ENCODE data around the gene ZKSCAN7. TPM values are rescaled to one million over a fixed set of nuclear protein-coding genes. Genes with fewer than 3 reads are reported as not detected.

The ZKSCAN7 gene
- polyA plus RNA-seq, 1 of the 3 experiments (the other 2 are of a cell fraction): 5.4 TPM

- TF ChIP-seq, protein P1, sequence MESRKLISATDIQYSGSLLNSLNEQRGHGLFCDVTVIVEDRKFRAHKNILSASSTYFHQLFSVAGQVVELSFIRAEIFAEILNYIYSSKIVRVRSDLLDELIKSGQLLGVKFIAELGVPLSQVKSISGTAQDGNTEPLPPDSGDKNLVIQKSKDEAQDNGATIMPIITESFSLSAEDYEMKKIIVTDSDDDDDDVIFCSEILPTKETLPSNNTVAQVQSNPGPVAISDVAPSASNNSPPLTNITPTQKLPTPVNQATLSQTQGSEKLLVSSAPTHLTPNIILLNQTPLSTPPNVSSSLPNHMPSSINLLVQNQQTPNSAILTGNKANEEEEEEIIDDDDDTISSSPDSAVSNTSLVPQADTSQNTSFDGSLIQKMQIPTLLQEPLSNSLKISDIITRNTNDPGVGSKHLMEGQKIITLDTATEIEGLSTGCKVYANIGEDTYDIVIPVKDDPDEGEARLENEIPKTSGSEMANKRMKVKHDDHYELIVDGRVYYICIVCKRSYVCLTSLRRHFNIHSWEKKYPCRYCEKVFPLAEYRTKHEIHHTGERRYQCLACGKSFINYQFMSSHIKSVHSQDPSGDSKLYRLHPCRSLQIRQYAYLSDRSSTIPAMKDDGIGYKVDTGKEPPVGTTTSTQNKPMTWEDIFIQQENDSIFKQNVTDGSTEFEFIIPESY (IDR thresholded peaks at IDR 0.05; ENCODE audit: borderline replicate concordance, low read depth): 0 out of 2 replicates have a peak, but pooled peaks have one; percentile 0
Measured at GRCh38 chr3:44555723-44556122, 730 bp downstream of the ZKSCAN7 start (continued).

GRCh38 chr3:44557074-44557473 is 2.1 kb downstream of the ZKSCAN7 start:
- TF ChIP-seq, protein P2, sequence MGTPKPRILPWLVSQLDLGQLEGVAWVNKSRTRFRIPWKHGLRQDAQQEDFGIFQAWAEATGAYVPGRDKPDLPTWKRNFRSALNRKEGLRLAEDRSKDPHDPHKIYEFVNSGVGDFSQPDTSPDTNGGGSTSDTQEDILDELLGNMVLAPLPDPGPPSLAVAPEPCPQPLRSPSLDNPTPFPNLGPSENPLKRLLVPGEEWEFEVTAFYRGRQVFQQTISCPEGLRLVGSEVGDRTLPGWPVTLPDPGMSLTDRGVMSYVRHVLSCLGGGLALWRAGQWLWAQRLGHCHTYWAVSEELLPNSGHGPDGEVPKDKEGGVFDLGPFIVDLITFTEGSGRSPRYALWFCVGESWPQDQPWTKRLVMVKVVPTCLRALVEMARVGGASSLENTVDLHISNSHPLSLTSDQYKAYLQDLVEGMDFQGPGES (IDR thresholded peaks at IDR 0.05; ENCODE audit: low read depth, low read length): no peak
- no peak for TF ChIP-seq POLR2AphosphoS5 (IDR thresholded peaks at IDR 0.05; ENCODE audit: low read depth, low read length)
- TF ChIP-seq CHD2 (IDR thresholded peaks at IDR 0.05; ENCODE audit: low read length, partially characterized antibody): no peak
- TF ChIP-seq, protein P3, sequence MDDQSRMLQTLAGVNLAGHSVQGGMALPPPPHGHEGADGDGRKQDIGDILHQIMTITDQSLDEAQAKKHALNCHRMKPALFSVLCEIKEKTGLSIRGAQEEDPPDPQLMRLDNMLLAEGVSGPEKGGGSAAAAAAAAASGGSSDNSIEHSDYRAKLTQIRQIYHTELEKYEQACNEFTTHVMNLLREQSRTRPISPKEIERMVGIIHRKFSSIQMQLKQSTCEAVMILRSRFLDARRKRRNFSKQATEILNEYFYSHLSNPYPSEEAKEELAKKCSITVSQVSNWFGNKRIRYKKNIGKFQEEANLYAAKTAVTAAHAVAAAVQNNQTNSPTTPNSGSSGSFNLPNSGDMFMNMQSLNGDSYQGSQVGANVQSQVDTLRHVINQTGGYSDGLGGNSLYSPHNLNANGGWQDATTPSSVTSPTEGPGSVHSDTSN (IDR thresholded peaks at IDR 0.05): no peak
- TF ChIP-seq, protein P4, sequence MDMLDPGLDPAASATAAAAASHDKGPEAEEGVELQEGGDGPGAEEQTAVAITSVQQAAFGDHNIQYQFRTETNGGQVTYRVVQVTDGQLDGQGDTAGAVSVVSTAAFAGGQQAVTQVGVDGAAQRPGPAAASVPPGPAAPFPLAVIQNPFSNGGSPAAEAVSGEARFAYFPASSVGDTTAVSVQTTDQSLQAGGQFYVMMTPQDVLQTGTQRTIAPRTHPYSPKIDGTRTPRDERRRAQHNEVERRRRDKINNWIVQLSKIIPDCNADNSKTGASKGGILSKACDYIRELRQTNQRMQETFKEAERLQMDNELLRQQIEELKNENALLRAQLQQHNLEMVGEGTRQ (IDR thresholded peaks at IDR 0.05; ENCODE audit: borderline replicate concordance, low read depth, low read length): no peak
- no peak for TF ChIP-seq MAX (IDR thresholded peaks at IDR 0.05; ENCODE audit: low read depth)
- TF ChIP-seq RXRA (IDR thresholded peaks at IDR 0.05; ENCODE audit: borderline replicate concordance, low read depth): no peak
- TF ChIP-seq YY1 (IDR thresholded peaks at IDR 0.05; ENCODE audit: low read depth): no peak
- no peak for TF ChIP-seq MXI1 (IDR thresholded peaks at IDR 0.05; ENCODE audit: low read depth, low read length)
- TF ChIP-seq FOSL2 (IDR thresholded peaks at IDR 0.05; ENCODE audit: borderline replicate concordance, low read depth): no peak
- TF ChIP-seq GABPA (IDR thresholded peaks at IDR 0.05; ENCODE audit: low read depth): no peak
- no peak for TF ChIP-seq EZH2phosphoT487 (IDR thresholded peaks at IDR 0.05; ENCODE audit: borderline replicate concordance, low read depth)
- no peak for TF ChIP-seq MEF2A (IDR thresholded peaks at IDR 0.05; ENCODE audit: borderline replicate concordance, low read depth)
- TF ChIP-seq SMC3 (IDR thresholded peaks at IDR 0.05; ENCODE audit: low read depth, low read length): no peak
- TF ChIP-seq RFX5 (IDR thresholded peaks at IDR 0.05; ENCODE audit: low read length): no peak
- no peak for TF ChIP-seq RAD21 (IDR thresholded peaks at IDR 0.05; ENCODE audit: low read length)
- Histone ChIP-seq H3K9ac (no peak overlapping the region), H4K20me1 (ENCODE audit: insufficient read depth) (no peaks in the 10 kb centered on the region), H3K36me3 (replicated peaks in 1 of 2; ENCODE audit: control insufficient read depth in 1 of 2, insufficient read depth in 2 of 2, low read length in 1 of 2) (peaks cover 31 to 40% of the 10 kb centered on the region in 2 experiments), H3K79me2 (ENCODE audit: insufficient read depth) (peaks cover 5% of the 10 kb centered on the region; the same call in 1 of the 2 replicates), H3K9me3 (no peaks in the 10 kb centered on the region), H3K9me2 (no peaks in the 10 kb centered on the region), H3K27ac (ENCODE audit: low read depth in 2 of 2, low read length in 1 of 2) (no peak overlapping the region), H3F3A (replicated peaks; ENCODE audit: insufficient read depth) (no peaks in the 10 kb centered on the region), H3K27me3 (ENCODE audit: insufficient read depth) (no peaks in the 10 kb centered on the region), H2AFZ (ENCODE audit: low read depth) (no peak overlapping the region), H3K4me1 (ENCODE audit: control insufficient read depth in 1 of 2, insufficient read depth in 2 of 2, low read depth in 1 of 2, low read length in 1 of 2) (peaks cover 0 to 21% of the 10 kb centered on the region in 2 experiments; a peak in 2 of 4 replicates), H3K4me3 (ENCODE audit: low read depth in 2 of 2, low read length in 1 of 2) (no peak overlapping the region; a peak in 1 of 4 replicates), H3K4me2 (no peak overlapping the region)
- no peak for DNase-seq
- ChIA-PET CTCF (no interaction called here), POLR2A (interaction anchor here (0.9 kb wide), 1 partner anchor 28 kb away, joined by 3 read pairs; the partner anchor contains the start of gene ZNF660)
- WGBS (ENCODE audit: low lambda C conversion rate): 100% methylated on average over 1 of the region's 9 CpGs

All from SK-N-SH (cell line).